Activated naive CD8-positive, alpha-beta T cell (primary cell): ENCODE measurements around the gene AKT1.
A peak's percentile ranks its signal among the peaks of the same experiment; 100 is the strongest.
"Not testable (repeated sequence)": the region's sequence is repeated elsewhere in the genome, so short reads cannot be mapped to it uniquely, and the experiment has no call there.

Source experiments
- H3K27ac Mint-ChIP-seq: one replicate; pipeline ENCODE4 v1.8.0; 2021; ENCODE audit warnings: mixed read lengths
- H3K27me3 Mint-ChIP-seq: one replicate; pipeline ENCODE4 v1.8.0; 2021; ENCODE audit warnings: mixed read lengths
- H3K36me3 Mint-ChIP-seq: one replicate; pipeline ENCODE4 v1.8.0; 2021; ENCODE audit warnings: mixed read lengths
- H3K4me1 Mint-ChIP-seq: one replicate; pipeline ENCODE4 v1.8.0; 2021; ENCODE audit warnings: low read depth, mixed read lengths
- H3K4me3 Mint-ChIP-seq: one replicate; pipeline ENCODE4 v1.8.0; 2021; ENCODE audit warnings: mild to moderate bottlenecking, mixed read lengths
- H3K9me3 Mint-ChIP-seq: one replicate; pipeline ENCODE4 v1.8.0; 2021; ENCODE audit warnings: low read depth, mixed read lengths

The AKT1 gene

GRCh38 chr14:104822821-104823615 lies 27.5 kb upstream of the AKT1 start:
- H3K4me3 Mint-ChIP-seq = no peak overlapping the region
- no peaks in the 10 kb centered on the region for H3K9me3 Mint-ChIP-seq
- peaks cover 18% of the 10 kb centered on the region for H3K4me1 Mint-ChIP-seq
- no peaks in the 10 kb centered on the region for H3K36me3 Mint-ChIP-seq
- no peak overlapping the region for H3K27ac Mint-ChIP-seq
- no peaks in the 10 kb centered on the region for H3K27me3 Mint-ChIP-seq

- Mint-ChIP-seq H3K4me3 (no peak overlapping the region), H3K27me3 (no peaks in the 10 kb centered on the region), H3K4me1 (peaks cover 14% of the 10 kb centered on the region), H3K9me3 (no peaks in the 10 kb centered on the region), H3K36me3 (no peaks in the 10 kb centered on the region), H3K27ac (no peak overlapping the region)
Measured at GRCh38 chr14:104821971-104822608, 26.5 kb upstream of the AKT1 start.

GRCh38 chr14:104821229-104821945 lies 25.8 kb upstream of the AKT1 start:
- Mint-ChIP-seq H3K4me3 (no peak overlapping the region), H3K27ac (no peak overlapping the region), H3K9me3 (no peaks in the 10 kb centered on the region), H3K36me3 (no peaks in the 10 kb centered on the region), H3K27me3 (no peaks in the 10 kb centered on the region), H3K4me1 (peaks cover 17% of the 10 kb centered on the region)

GRCh38 chr14:104820669-104821228 lies 25.2 kb upstream of the AKT1 start:
- Mint-ChIP-seq H3K36me3 (no peaks in the 10 kb centered on the region), H3K4me1 (peaks cover 15% of the 10 kb centered on the region), H3K27me3 (no peaks in the 10 kb centered on the region), H3K4me3 (no peak overlapping the region), H3K27ac (no peak overlapping the region), H3K9me3 (no peaks in the 10 kb centered on the region)

GRCh38 chr14:104819361-104819781 lies 23.8 kb upstream of the AKT1 start:
- Mint-ChIP-seq H3K4me3 (no peak overlapping the region), H3K4me1 (peaks cover 13% of the 10 kb centered on the region), H3K27ac (no peak overlapping the region), H3K27me3 (no peaks in the 10 kb centered on the region), H3K9me3 (no peaks in the 10 kb centered on the region), H3K36me3 (no peaks in the 10 kb centered on the region)

- no peak overlapping the region for H3K4me3 Mint-ChIP-seq
- no peaks in the 10 kb centered on the region for H3K27me3 Mint-ChIP-seq
- H3K4me1 Mint-ChIP-seq = peaks cover 19% of the 10 kb centered on the region
- peak overlapping the region; percentile 22 for H3K27ac Mint-ChIP-seq
- H3K9me3 Mint-ChIP-seq = no peaks in the 10 kb centered on the region
- H3K36me3 Mint-ChIP-seq = peaks cover 2% of the 10 kb centered on the region
Measured at GRCh38 chr14:104818714-104819161, 23.2 kb upstream of the AKT1 start.

- Mint-ChIP-seq H3K9me3 (no peaks in the 10 kb centered on the region), H3K27me3 (no peaks in the 10 kb centered on the region), H3K36me3 (peaks cover 3% of the 10 kb centered on the region), H3K27ac (peak overlapping the region; percentile 22), H3K4me3 (peak overlapping the region; percentile 91), H3K4me1 (peaks cover 23% of the 10 kb centered on the region)
Measured at GRCh38 chr14:104817930-104818713, 22.6 kb upstream of the AKT1 start.

GRCh38 chr14:104816616-104816884 lies 21.0 kb upstream of the AKT1 start:
- Mint-ChIP-seq H3K27ac (peak overlapping the region; percentile 96), H3K9me3 (no peaks in the 10 kb centered on the region), H3K27me3 (no peaks in the 10 kb centered on the region), H3K4me1 (peaks cover 23% of the 10 kb centered on the region), H3K36me3 (peaks cover 3% of the 10 kb centered on the region), H3K4me3 (peak overlapping the region; percentile 91)

- Mint-ChIP-seq H3K4me1 (peaks cover 21% of the 10 kb centered on the region), H3K4me3 (peak overlapping the region; percentile 91), H3K27ac (peak overlapping the region; percentile 90)
- not testable (repeated sequence) for H3K27me3 Mint-ChIP-seq, H3K9me3 Mint-ChIP-seq, H3K36me3 Mint-ChIP-seq
Measured at GRCh38 chr14:104814701-104815100, 19.2 kb upstream of the AKT1 start.

- Mint-ChIP-seq H3K27ac (peak overlapping the region; percentile 69), H3K4me3 (no peak overlapping the region), H3K4me1 (peaks cover 19% of the 10 kb centered on the region)
Measured at GRCh38 chr14:104813286-104813685, 17.7 kb upstream of the AKT1 start.

GRCh38 chr14:104810316-104810715 lies 14.8 kb upstream of the AKT1 start:
- Mint-ChIP-seq H3K4me1 (peaks cover 12% of the 10 kb centered on the region), H3K36me3 (peaks cover 3% of the 10 kb centered on the region), H3K9me3 (no peaks in the 10 kb centered on the region), H3K4me3 (no peak overlapping the region), H3K27me3 (no peaks in the 10 kb centered on the region), H3K27ac (no peak overlapping the region)

More at GRCh38 chr14:104813286-104813685, 17.7 kb upstream of the AKT1 start:
- Mint-ChIP-seq H3K27me3 (no peaks in the 10 kb centered on the region), H3K36me3 (peaks cover 3% of the 10 kb centered on the region), H3K9me3 (no peaks in the 10 kb centered on the region)

- no peaks in the 10 kb centered on the region for H3K27me3 Mint-ChIP-seq
- no peak overlapping the region for H3K4me3 Mint-ChIP-seq
- no peaks in the 10 kb centered on the region for H3K36me3 Mint-ChIP-seq
- H3K4me1 Mint-ChIP-seq = peaks cover 6% of the 10 kb centered on the region
- H3K9me3 Mint-ChIP-seq = no peaks in the 10 kb centered on the region
- H3K27ac Mint-ChIP-seq = no peak overlapping the region
Measured at GRCh38 chr14:104808456-104808855, 12.9 kb upstream of the AKT1 start.

- Mint-ChIP-seq H3K4me1 (peaks cover 11% of the 10 kb centered on the region), H3K9me3 (no peaks in the 10 kb centered on the region), H3K27me3 (no peaks in the 10 kb centered on the region), H3K36me3 (no peaks in the 10 kb centered on the region), H3K4me3 (no peak overlapping the region), H3K27ac (no peak overlapping the region)
Measured at GRCh38 chr14:104806625-104807465, 11.3 kb upstream of the AKT1 start.
